Measurements from ENCODE around the gene U2AF1L4. TPM values are rescaled to one million over a fixed set of nuclear protein-coding genes. Genes with fewer than 3 reads are reported as not detected.

The U2AF1L4 gene
- total and polyA plus RNA-seq, 4 donors = 13.0 to 25.5 (median 17.8) TPM

GRCh38 chr19:35719402-35720162, 25.6 kb downstream of the U2AF1L4 start:
- no peak for TF ChIP-seq CTCF (IDR thresholded peaks at IDR 0.05; ENCODE audit: control extremely low read depth, extremely low read depth)
- Histone ChIP-seq H3K9me3 (ENCODE audit: control insufficient read depth in 4 of 4, insufficient read depth in 3 of 4, low read length in 3 of 4) (peaks cover 0 to 1% (median 0%) of the 10 kb centered on the region in 4 donors), H3K27ac (ENCODE audit: low read depth in 1 of 2, low read length in 1 of 2) (no peak overlapping the region), H3K9ac (ENCODE audit: insufficient read depth in 1 of 2, low read length in 2 of 2) (peak overlapping the region in 1 of 2 donors; percentile 3), H3K36me3 (ENCODE audit: control insufficient read depth in 4 of 4, insufficient read depth in 4 of 4, low read length in 4 of 4) (peaks cover 9 to 41% (median 22%) of the 10 kb centered on the region in 4 donors), H3K27me3 (ENCODE audit: control insufficient read depth in 3 of 3, insufficient read depth in 3 of 3, low read length in 2 of 3) (no peaks in the 10 kb centered on the region), H3K4me3 (no peak overlapping the region), H3K4me1 (ENCODE audit: control insufficient read depth in 5 of 5, insufficient read depth in 5 of 5, low read length in 5 of 5) (peaks cover 0 to 23% (median 15%) of the 10 kb centered on the region in 5 donors)
- WGBS, 2 donors = 91 to 93% methylated on average over 28 to 32 of the region's 32 CpGs
- no peak for ATAC-seq (ENCODE audit: insufficient read depth, low FRiP score)
- no peak for DNase-seq

GRCh38 chr19:35718345-35719041, 26.7 kb downstream of the U2AF1L4 start:
- peak in 2 of 3 donors; percentile 18 to 22 for DNase-seq
- Histone ChIP-seq H3K36me3 (ENCODE audit: control insufficient read depth in 4 of 4, insufficient read depth in 4 of 4, low read length in 4 of 4) (peaks cover under 1 to 31% (median 15%) of the 10 kb centered on the region in 4 donors), H3K4me3 (peak overlapping the region; percentile 83), H3K27me3 (ENCODE audit: control insufficient read depth in 3 of 3, insufficient read depth in 3 of 3, low read length in 2 of 3) (no peaks in the 10 kb centered on the region), H3K27ac (ENCODE audit: low read depth in 1 of 2, low read length in 1 of 2) (peak overlapping the region; percentile 68 to 77), H3K4me1 (ENCODE audit: control insufficient read depth in 5 of 5, insufficient read depth in 5 of 5, low read length in 5 of 5) (peaks cover 0 to 23% (median 15%) of the 10 kb centered on the region in 5 donors), H3K9ac (ENCODE audit: insufficient read depth in 1 of 2, low read length in 2 of 2) (peak overlapping the region; percentile 67 to 68), H3K9me3 (ENCODE audit: control insufficient read depth in 4 of 4, insufficient read depth in 3 of 4, low read length in 3 of 4) (peaks cover 0 to 1% (median 0%) of the 10 kb centered on the region in 4 donors)
- ATAC-seq (ENCODE audit: insufficient read depth, low FRiP score) = no peak
- TF ChIP-seq CTCF (IDR thresholded peaks at IDR 0.05; ENCODE audit: control extremely low read depth, extremely low read depth) = no peak
- 1% methylated on average over 42 of the region's 42 CpGs for WGBS, 2 donors

GRCh38 chr19:35717665-35718344, 27.4 kb downstream of the U2AF1L4 start, which contains the start of gene KMT2B:
KMT2B (plus strand) TSS chr19:35718003; CDS start chr19:35718019, 16 bp downstream.
- DNase-seq = peak in 1 of 3 donors; percentile 97
- no peak for TF ChIP-seq CTCF (IDR thresholded peaks at IDR 0.05; ENCODE audit: control extremely low read depth, extremely low read depth)
- 1% methylated on average over 59 to 105 of the region's 109 CpGs for WGBS, 2 donors
- Histone ChIP-seq H3K4me3 (peak within 1 kb of the TSS; percentile 83), H3K27me3 (ENCODE audit: control insufficient read depth in 3 of 3, insufficient read depth in 3 of 3, low read length in 2 of 3) (no peaks in the 10 kb centered on the region), H3K4me1 (ENCODE audit: control insufficient read depth in 5 of 5, insufficient read depth in 5 of 5, low read length in 5 of 5) (peaks cover 0 to 23% (median 15%) of the 10 kb centered on the region in 5 donors), H3K27ac (ENCODE audit: low read depth in 1 of 2, low read length in 1 of 2) (peak within 1 kb of the TSS; percentile 77 to 91), H3K9ac (ENCODE audit: insufficient read depth in 1 of 2, low read length in 2 of 2) (peak within 1 kb of the TSS; percentile 67 to 68), H3K9me3 (ENCODE audit: control insufficient read depth in 4 of 4, insufficient read depth in 3 of 4, low read length in 3 of 4) (peaks cover 0 to 1% (median 0%) of the 10 kb centered on the region in 4 donors), H3K36me3 (ENCODE audit: control insufficient read depth in 4 of 4, insufficient read depth in 4 of 4, low read length in 4 of 4) (peaks cover 0 to 24% (median 10%) of the 10 kb centered on the region in 4 donors)
- ATAC-seq (ENCODE audit: insufficient read depth, low FRiP score) = peak; percentile 49
